Measurements from ENCODE around the gene PIAS4. TPM values are rescaled to one million over a fixed set of nuclear protein-coding genes. Genes with fewer than 3 reads are reported as not detected.

The PIAS4 gene
- total and polyA plus RNA-seq, 9 of the 15 experiments (the other 6 are each of a cell fraction or from before 2014, with no cell fraction given): 0.27 to 34.9 (median 14.4) TPM

- TF ChIP-seq ZBTB49 (CRISPR knock-in tag; IDR thresholded peaks at IDR 0.05; ENCODE audit: borderline replicate concordance): no peak
- TF ChIP-seq KDM4B (IDR thresholded peaks at IDR 0.05; ENCODE audit: borderline replicate concordance in 2 of 2, low read depth in 1 of 2): no peak
- TF ChIP-seq ZNF253 (CRISPR knock-in tag; conservative IDR thresholded peaks at IDR 0.05): no peak
- TF ChIP-seq HOXB6 (CRISPR knock-in tag; IDR thresholded peaks at IDR 0.05; ENCODE audit: borderline replicate concordance): no peak
- no peak for TF ChIP-seq MEF2A (IDR thresholded peaks at IDR 0.05; ENCODE audit: control insufficient read depth, low read depth, low read length)
- TF ChIP-seq ZNF212 (CRISPR knock-in tag; IDR thresholded peaks at IDR 0.05): no peak
- peak; percentile 49 for TF ChIP-seq POLR2AphosphoS5 (IDR thresholded peaks at IDR 0.05; ENCODE audit: control insufficient read depth, insufficient read depth, low read depth, low read length)
- TF ChIP-seq HDAC6 (IDR thresholded peaks at IDR 0.05; ENCODE audit: low read depth, low read length): no peak
- no peak for TF ChIP-seq ZBTB17 (CRISPR knock-in tag; IDR thresholded peaks at IDR 0.05)
- TF ChIP-seq SIN3B (IDR thresholded peaks at IDR 0.05; ENCODE audit: low read depth): no peak
- TF ChIP-seq ASH1L (IDR thresholded peaks at IDR 0.05; ENCODE audit: borderline replicate concordance, low read depth, partially characterized antibody): no peak
- TF ChIP-seq STAT5A (IDR thresholded peaks at IDR 0.05; ENCODE audit: borderline replicate concordance, low read length): 0 out of 2 replicates have a peak, but pooled peaks have one; percentile 0
- TF ChIP-seq SRSF9 (IDR thresholded peaks at IDR 0.05; ENCODE audit: borderline replicate concordance, low read depth, low read length): no peak
- TF ChIP-seq, protein P1, sequence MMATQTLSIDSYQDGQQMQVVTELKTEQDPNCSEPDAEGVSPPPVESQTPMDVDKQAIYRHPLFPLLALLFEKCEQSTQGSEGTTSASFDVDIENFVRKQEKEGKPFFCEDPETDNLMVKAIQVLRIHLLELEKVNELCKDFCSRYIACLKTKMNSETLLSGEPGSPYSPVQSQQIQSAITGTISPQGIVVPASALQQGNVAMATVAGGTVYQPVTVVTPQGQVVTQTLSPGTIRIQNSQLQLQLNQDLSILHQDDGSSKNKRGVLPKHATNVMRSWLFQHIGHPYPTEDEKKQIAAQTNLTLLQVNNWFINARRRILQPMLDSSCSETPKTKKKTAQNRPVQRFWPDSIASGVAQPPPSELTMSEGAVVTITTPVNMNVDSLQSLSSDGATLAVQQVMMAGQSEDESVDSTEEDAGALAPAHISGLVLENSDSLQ (IDR thresholded peaks at IDR 0.05): no peak
- peak; percentile 62 for TF ChIP-seq E2F8 (IDR thresholded peaks at IDR 0.05; ENCODE audit: low read depth, partially characterized antibody)
- TF ChIP-seq SMARCA5 (IDR thresholded peaks at IDR 0.05): no peak
These were observed 32.4 kb upstream of the PIAS4 start (continued) for GRCh38 chr19:3975144-3975543.
